OCI-LY3 (cell line): ENCODE results near the gene SCARB1.

Experiments used
- CTCF ChIP-seq: fragments of 200-600, 300-600 bp; sonication (generic); IDR thresholded peaks from 2 replicates; pipeline ENCODE4 v1.5.1; 2014; ENCODE audit warnings: antibody characterized with exemption, low read length, low read depth
- EZH2phosphoT487 ChIP-seq: fragments of 200-600 bp; shearing (Covaris generic); IDR thresholded peaks from 2 replicates; pipeline ENCODE4 v1.6.1; 2018; ENCODE audit warnings: antibody characterized with exemption, mixed run types, low read depth

- TF ChIP-seq CTCF, result no peak
- TF ChIP-seq EZH2phosphoT487, result no peak
Measured at GRCh38 chr12:124863416-124864325, at the start of gene SCARB1.
